ENCODE results near the gene C5orf24.

Gene C5orf24

GRCh38 chr5:134904610-134905245, 59.0 kb downstream of the C5orf24 start, which contains the start of gene PCBD2:
TSS of gene PCBD2 (plus strand) at chr5:134905131. CDS start at chr5:134905140, 9 bp downstream.
- DNase-seq = peak; percentile 91 to 95 (median 94)
- peak within 1 kb of the TSS; percentile 90 to 93 for H3K4me3 Mint-ChIP-seq

GRCh38 chr5:134905246-134905996, 59.7 kb downstream of the C5orf24 start:
- peak; percentile 51 to 73 (median 55) for DNase-seq
- peak overlapping the region; percentile 90 to 93 for H3K4me3 Mint-ChIP-seq
- no peaks in the 10 kb centered on the region for H3K9me3 Mint-ChIP-seq
- no peaks in the 10 kb centered on the region for H3K27me3 Mint-ChIP-seq
- ATAC-seq (replicated peaks) = peak; percentile 25
- H3K4me1 Mint-ChIP-seq (ENCODE audit: low read depth in 2 of 2) = peaks cover 3 to 5% of the 10 kb centered on the region in 2 donors
- H3K27ac Mint-ChIP-seq = peak overlapping the region; percentile 93 to 98
- H3K36me3 Mint-ChIP-seq (ENCODE audit: insufficient read depth) = peaks cover 43% of the 10 kb centered on the region

More at GRCh38 chr5:134904610-134905245, 59.0 kb downstream of the C5orf24 start, which contains the start of gene PCBD2:
- H3K27me3 Mint-ChIP-seq = no peaks in the 10 kb centered on the region
- peak within 1 kb of the TSS; percentile 93 to 98 for H3K27ac Mint-ChIP-seq
- H3K4me1 Mint-ChIP-seq (ENCODE audit: low read depth in 2 of 2) = peaks cover 3 to 5% of the 10 kb centered on the region in 2 donors
- ATAC-seq (replicated peaks) = peak; percentile 85
- peaks cover 46% of the 10 kb centered on the region for H3K36me3 Mint-ChIP-seq (ENCODE audit: insufficient read depth)
- no peaks in the 10 kb centered on the region for H3K9me3 Mint-ChIP-seq

- ATAC-seq (replicated peaks) (no peak), DNase-seq (no peak)
- H3K4me1 Mint-ChIP-seq (ENCODE audit: low read depth in 2 of 2) = peaks cover 3 to 5% of the 10 kb centered on the region in 2 donors
- no peaks in the 10 kb centered on the region for H3K27me3 Mint-ChIP-seq
- peak overlapping the region; percentile 93 to 98 for H3K27ac Mint-ChIP-seq
- no peaks in the 10 kb centered on the region for H3K9me3 Mint-ChIP-seq
- H3K4me3 Mint-ChIP-seq = peak overlapping the region in 1 of 2 donors; percentile 90
- H3K36me3 Mint-ChIP-seq (ENCODE audit: insufficient read depth) = peaks cover 41% of the 10 kb centered on the region
Measured at GRCh38 chr5:134906811-134907210, 61.0 kb downstream of the C5orf24 start.

Data from effector memory CD8-positive, alpha-beta T cell (primary cell).